GM13977 (cell line): ENCODE data around the gene KCNMB2.

Experiments used
- DNase-seq: peaks from one replicate; pipeline ENCODE4 v3.0.0; 2012; ENCODE audit warnings: low spot score
- CTCF ChIP-seq: IDR thresholded peaks from 2 replicates; pipeline ENCODE4 v1.5.1; 2012; ENCODE audit warnings: mild to moderate bottlenecking, control low read depth; ENCODE audit not compliant: insufficient read depth; ENCODE audit errors: extremely low read depth, missing control alignments
- in situ Hi-C: fragments of 300-500 bp; cut with MboI; formaldehyde crosslinking; loops from one replicate; pipeline ENCODE4 v1.12.0; 2022; ENCODE audit warnings: low sequenced_read_pairs, low pct_unique_long_range_greater_than_20kb, mixed read lengths, inconsistent platforms; ENCODE audit not compliant: unreplicated experiment

The KCNMB2 gene

GRCh38 chr3:178706411-178706810 lies 170.2 kb downstream of the KCNMB2 start:
- TF ChIP-seq CTCF, result no peak
- no peak for DNase-seq
- in situ Hi-C loops, result no loop called here

GRCh38 chr3:178707311-178708031 lies 171.2 kb downstream of the KCNMB2 start:
- no peak for DNase-seq
- in situ Hi-C loops, result no loop called here
- TF ChIP-seq CTCF, result no peak

- DNase-seq, result no peak
- in situ Hi-C loops, result no loop called here
- no peak for TF ChIP-seq CTCF
Observed at GRCh38 chr3:178709051-178709450, 172.8 kb downstream of the KCNMB2 start.

- TF ChIP-seq CTCF, result no peak
- in situ Hi-C loops, result no loop called here
Observed at GRCh38 chr3:178711753-178712152, 175.5 kb downstream of the KCNMB2 start.

GRCh38 chr3:178712247-178712646 lies 176.0 kb downstream of the KCNMB2 start:
- no peak for DNase-seq
- in situ Hi-C loops, result no loop called here
- TF ChIP-seq CTCF, result no peak

More at GRCh38 chr3:178711753-178712152, 175.5 kb downstream of the KCNMB2 start:
- DNase-seq, result no peak

GRCh38 chr3:178714925-178715832 lies 178.9 kb downstream of the KCNMB2 start:
- TF ChIP-seq CTCF, result no peak
- no peak for DNase-seq
- in situ Hi-C loops, result no loop called here
